ENCODE data around the gene MRE11.

DNA sequence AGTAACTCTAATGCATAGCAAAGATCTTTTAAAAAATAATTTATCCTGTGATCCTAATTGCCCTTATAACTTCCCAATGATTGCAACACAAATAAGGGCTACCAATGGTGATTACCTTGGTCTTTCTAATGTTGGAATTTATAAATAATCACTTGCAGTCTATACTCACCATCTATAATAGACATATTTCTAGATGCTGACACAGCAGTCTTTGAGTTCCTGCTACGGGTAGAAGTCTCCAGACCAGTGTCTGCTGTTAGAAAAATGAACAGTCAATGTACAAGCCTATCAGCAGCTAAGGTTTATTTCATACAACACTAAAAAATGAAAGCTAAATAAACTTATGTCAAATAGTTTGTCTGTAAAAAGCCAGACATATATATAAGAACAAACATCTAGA, 48.0 kb downstream of the MRE11 start:
- TF ChIP-seq GATA2 (IDR thresholded peaks at IDR 0.05; ENCODE audit: low read depth, low read length) (no peak), GATA3 (IDR thresholded peaks at IDR 0.05; ENCODE audit: low read depth, low read length) (no peak)

Data from SH-SY5Y (cell line).